ENCODE measurements around the gene LCN6. TPM values are rescaled to one million over a fixed set of nuclear protein-coding genes. Genes with fewer than 3 reads are reported as not detected.

LCN6 gene
- total and polyA plus RNA-seq, 2 of the 13 experiments (the other 11 are each of a cell fraction or from before 2014, with no cell fraction given) = not detected

GRCh38 chr9:136697146-136697820, 51.0 kb downstream of the LCN6 start (continued):
- TF ChIP-seq PAXIP1 (CRISPR knock-in tag; conservative IDR thresholded peaks at IDR 0.05) (peak; percentile 91), ZNF362 (CRISPR knock-in tag; IDR thresholded peaks at IDR 0.05; ENCODE audit: borderline replicate concordance) (0 out of 2 replicates have a peak, but pooled peaks have one; percentile 11), CBX2 (IDR thresholded peaks at IDR 0.05; ENCODE audit: low read depth, low read length) (no peak), CBX2 (CRISPR knock-in tag; IDR thresholded peaks at IDR 0.05; ENCODE audit: low read depth) (no peak), ZNF609 (CRISPR knock-in tag; IDR thresholded peaks at IDR 0.05; ENCODE audit: borderline replicate concordance) (peak; percentile 64; the same call in 1 of the 2 replicates), ZSCAN22 (CRISPR knock-in tag; IDR thresholded peaks at IDR 0.05) (no peak), ZNF564 (CRISPR knock-in tag; IDR thresholded peaks at IDR 0.05) (no peak; the same call in 1 of the 2 replicates), SKI (IDR thresholded peaks at IDR 0.05; ENCODE audit: partially characterized antibody) (peak; percentile 61), RCOR2 (CRISPR knock-in tag; IDR thresholded peaks at IDR 0.05) (no peak; the same call in 1 of the 2 replicates), ZBTB2 (CRISPR knock-in tag; IDR thresholded peaks at IDR 0.05; ENCODE audit: low read depth) (0 out of 2 replicates have a peak, but pooled peaks have one; percentile 26), ZNF768 (CRISPR knock-in tag; IDR thresholded peaks at IDR 0.05) (no peak), REXO4 (CRISPR knock-in tag; IDR thresholded peaks at IDR 0.05; ENCODE audit: borderline replicate concordance) (no peak), ZNF615 (CRISPR knock-in tag; IDR thresholded peaks at IDR 0.05; ENCODE audit: borderline replicate concordance) (no peak), SOX5 (CRISPR knock-in tag; IDR thresholded peaks at IDR 0.05; ENCODE audit: borderline replicate concordance) (0 out of 2 replicates have a peak, but pooled peaks have one; percentile 15), ZSCAN21 (CRISPR knock-in tag; IDR thresholded peaks at IDR 0.05; ENCODE audit: borderline replicate concordance) (peak; percentile 35; the same call in 1 of the 2 replicates), ZBTB8A (CRISPR knock-in tag; IDR thresholded peaks at IDR 0.05; ENCODE audit: borderline replicate concordance, low read depth) (no peak), SMARCE1 (IDR thresholded peaks at IDR 0.05; ENCODE audit: borderline replicate concordance) (no peak), NCOR1 (IDR thresholded peaks at IDR 0.05; ENCODE audit: borderline replicate concordance, low read length) (peak; percentile 93)
